Neural progenitor cell (in vitro differentiated cells): Measurements from ENCODE around the gene ATF7IP. TPM values are rescaled to one million over a fixed set of nuclear protein-coding genes. Genes with fewer than 3 reads are reported as not detected.

ENCODE experiments used
- DNase-seq: peaks from one replicate; pipeline ENCODE4 v3.0.0-alpha.2; 2016; ENCODE audit warnings: low spot score
- H2AFZ ChIP-seq: fragments of 200-600 bp; sonication (generic); replicated peaks from 2 replicates; pipeline ENCODE4 v1.6.1; 2016; ENCODE audit warnings: antibody characterized with exemption
- H3F3A ChIP-seq: fragments of 200-600 bp; sonication (generic); 2 replicates; pipeline ENCODE4 v1.6.1; 2016; ENCODE audit warnings: antibody characterized with exemption, low read depth
- H3K27ac ChIP-seq: fragments of 200-600 bp; sonication (generic); 2 replicates; pipeline ENCODE4 v1.5.1; 2016; ENCODE audit warnings: mild to moderate bottlenecking
- H3K27me3 ChIP-seq: fragments of 200-600 bp; sonication (generic); 2 replicates; pipeline ENCODE4 v1.6.1; 2016; ENCODE audit warnings: mild to moderate bottlenecking, moderate library complexity
- H3K36me3 ChIP-seq: fragments of 200-600 bp; sonication (generic); 2 replicates; pipeline ENCODE4 v1.5.1; 2016
- H3K4me1 ChIP-seq: fragments of 200-600 bp; sonication (generic); 2 replicates; pipeline ENCODE4 v1.6.1; 2016; ENCODE audit warnings: mixed run types
- H3K4me2 ChIP-seq: fragments of 200-600 bp; sonication (generic); 2 replicates; pipeline ENCODE4 v1.6.1; 2016
- H3K4me3 ChIP-seq: fragments of 200-600 bp; sonication (generic); 2 replicates; pipeline ENCODE4 v1.5.1; 2016
- H3K79me2 ChIP-seq: fragments of 200-600 bp; sonication (generic); 2 replicates; pipeline ENCODE4 v1.6.1; 2016; ENCODE audit warnings: low read depth
- H3K9ac ChIP-seq: fragments of 200-600 bp; sonication (generic); 2 replicates; pipeline ENCODE4 v1.6.1; 2016
- H3K9me3 ChIP-seq: fragments of 200-600 bp; sonication (generic); 2 replicates; pipeline ENCODE4 v1.5.1; 2016; ENCODE audit warnings: low read depth
- H4K20me1 ChIP-seq: fragments of 200-600 bp; sonication (generic); 2 replicates; pipeline ENCODE4 v1.6.1; 2016; ENCODE audit warnings: low read depth
- H3K27ac Mint-ChIP-seq: 3 replicates; pipeline ENCODE4 v1.8.0; 2021; ENCODE audit warnings: mixed read lengths
- H3K27me3 Mint-ChIP-seq: 2 replicates; pipeline ENCODE4 v1.8.0; 2022; ENCODE audit warnings: low read depth, mild to moderate bottlenecking, inconsistent platforms, moderate library complexity, mixed read lengths; ENCODE audit not compliant: insufficient read depth
- H3K36me3 Mint-ChIP-seq: 3 replicates; pipeline ENCODE4 v1.8.0; 2021; ENCODE audit warnings: mixed read lengths
- H3K4me1 Mint-ChIP-seq: 3 replicates; pipeline ENCODE4 v1.8.0; 2021; ENCODE audit warnings: mixed read lengths
- H3K4me3 Mint-ChIP-seq: 3 replicates; pipeline ENCODE4 v1.8.0; 2021; ENCODE audit warnings: mild to moderate bottlenecking, moderate library complexity, mixed read lengths
- H3K9me3 Mint-ChIP-seq: 3 replicates; pipeline ENCODE4 v1.8.0; 2020; ENCODE audit warnings: mixed read lengths
- CTCF ChIP-seq: fragments of 200-600 bp; sonication (generic); IDR thresholded peaks from 2 replicates; pipeline ENCODE4 v1.5.1; 2017; ENCODE audit warnings: antibody characterized with exemption, mild to moderate bottlenecking
- EZH2 ChIP-seq: fragments of 200-600 bp; sonication (generic); IDR thresholded peaks from 2 replicates; pipeline ENCODE4 v1.6.1; 2017; ENCODE audit warnings: antibody characterized with exemption, mild to moderate bottlenecking, moderate library complexity
- EZH2phosphoT487 ChIP-seq: fragments of 200-600 bp; sonication (generic); IDR thresholded peaks from 2 replicates; pipeline ENCODE4 v1.6.1; 2017; ENCODE audit warnings: antibody characterized with exemption
- total RNA-seq: library from RNA; depleted of rRNA; stranded (reverse); fragments of >200 nt; gene quantifications from 2 replicates; pipeline ENCODE4 v1.2.3, GENCODE V29; 2015; ENCODE audit warnings: low replicate concordance

ATF7IP gene
- total RNA-seq, 1 donor from 2014 or later, result 187 TPM

- peaks cover 39% of the 10 kb centered on the region for H3K36me3 ChIP-seq
- H3K4me3 ChIP-seq, result no peak overlapping the region
These were observed 65.0 kb downstream of the ATF7IP start for GRCh38 chr12:14430394-14430986.

GRCh38 chr12:14431975-14432374 is 66.5 kb downstream of the ATF7IP start:
- Histone ChIP-seq H4K20me1 (peaks cover 16% of the 10 kb centered on the region), H3K4me3 (no peak overlapping the region), H3K4me2 (no peak overlapping the region), H3K27me3 (no peaks in the 10 kb centered on the region), H3K27ac (peak overlapping the region; percentile 54), H3F3A (peaks cover 20% of the 10 kb centered on the region), H3K9ac (no peak overlapping the region), H3K79me2 (peaks cover 100% of the 10 kb centered on the region), H2AFZ (no peak overlapping the region), H3K4me1 (peaks cover 7% of the 10 kb centered on the region), H3K9me3 (peaks cover 12% of the 10 kb centered on the region), H3K36me3 (peaks cover 46% of the 10 kb centered on the region)
- Mint-ChIP-seq H3K4me3 (no peak overlapping the region), H3K27ac (no peak overlapping the region), H3K27me3 (no peaks in the 10 kb centered on the region), H3K36me3 (peaks cover 65% of the 10 kb centered on the region), H3K9me3 (peaks cover 40% of the 10 kb centered on the region), H3K4me1 (no peaks in the 10 kb centered on the region)
- no peak for TF ChIP-seq EZH2
- TF ChIP-seq CTCF, result no peak
- DNase-seq, result no peak

More at GRCh38 chr12:14430394-14430986, 65.0 kb downstream of the ATF7IP start:
- no peak for DNase-seq
- TF ChIP-seq CTCF (no peak), EZH2 (no peak), EZH2phosphoT487 (no peak)
- Mint-ChIP-seq H3K4me3 (no peak overlapping the region), H3K36me3 (peaks cover 64% of the 10 kb centered on the region), H3K27me3 (no peaks in the 10 kb centered on the region), H3K27ac (no peak overlapping the region), H3K9me3 (peaks cover 50% of the 10 kb centered on the region), H3K4me1 (no peaks in the 10 kb centered on the region)
- H3K79me2 ChIP-seq, result peaks cover 100% of the 10 kb centered on the region
- H3K27ac ChIP-seq, result no peak overlapping the region
- no peak overlapping the region for H3K4me2 ChIP-seq
- H3K9me3 ChIP-seq, result peaks cover 12% of the 10 kb centered on the region
- H3K27me3 ChIP-seq, result no peaks in the 10 kb centered on the region
- H4K20me1 ChIP-seq, result peaks cover 16% of the 10 kb centered on the region
- H3F3A ChIP-seq, result peaks cover 19% of the 10 kb centered on the region
- H3K4me1 ChIP-seq, result peaks cover 7% of the 10 kb centered on the region
- H2AFZ ChIP-seq, result no peak overlapping the region
- H3K9ac ChIP-seq, result no peak overlapping the region

- Mint-ChIP-seq H3K9me3 (peaks cover 10% of the 10 kb centered on the region), H3K36me3 (peaks cover 55% of the 10 kb centered on the region), H3K4me3 (no peak overlapping the region), H3K27me3 (no peaks in the 10 kb centered on the region), H3K4me1 (no peaks in the 10 kb centered on the region), H3K27ac (no peak overlapping the region)
- peaks cover 7% of the 10 kb centered on the region for H3K4me1 ChIP-seq
- no peaks in the 10 kb centered on the region for H3K9me3 ChIP-seq
- H3K27ac ChIP-seq, result no peak overlapping the region
- no peak for TF ChIP-seq CTCF
- TF ChIP-seq EZH2, result no peak
- no peak for TF ChIP-seq EZH2phosphoT487
- peaks cover 22% of the 10 kb centered on the region for H3F3A ChIP-seq
- no peak overlapping the region for H3K4me3 ChIP-seq
- no peak overlapping the region for H2AFZ ChIP-seq
- no peak overlapping the region for H3K4me2 ChIP-seq
- peaks cover 97% of the 10 kb centered on the region for H3K79me2 ChIP-seq
- H3K9ac ChIP-seq, result no peak overlapping the region
- no peak for DNase-seq
- no peaks in the 10 kb centered on the region for H3K27me3 ChIP-seq
- peaks cover 16% of the 10 kb centered on the region for H4K20me1 ChIP-seq
- peaks cover 40% of the 10 kb centered on the region for H3K36me3 ChIP-seq
These were observed 70.1 kb downstream of the ATF7IP start for GRCh38 chr12:14435627-14436026.
